A549 (cell line): ENCODE data around the gene NPNT.

Experiments
- CHD2 ChIP-seq: fragments of 150-350 bp; IDR thresholded peaks from 2 replicates; pipeline ENCODE4 v1.6.1; 2014; ENCODE audit warnings: low read length; ENCODE audit not compliant: partially characterized antibody
- CTCF ChIP-seq: fragments of >200 bp; sonication (Bioruptor Twin); formaldehyde crosslinking; IDR thresholded peaks from 3 replicates; pipeline ENCODE4 v1.5.1; 2016
- ESRRA ChIP-seq: fragments of 150-350 bp; IDR thresholded peaks from 2 replicates; pipeline ENCODE4 v1.6.1; 2014; ENCODE audit warnings: mild to moderate bottlenecking, low read length, borderline replicate concordance
- HOXB13 ChIP-seq: fragments of 250-450 bp; sonication (Bioruptor Pico); IDR thresholded peaks from 2 replicates; pipeline ENCODE4 v1.5.0; 2020; ENCODE audit warnings: low read depth, mild to moderate bottlenecking, moderate library complexity
- MAZ ChIP-seq: fragments of 150-350 bp; IDR thresholded peaks from 2 replicates; pipeline ENCODE4 v1.6.1; 2014; ENCODE audit warnings: antibody characterized with exemption, low read depth, low read length, borderline replicate concordance
- NPAS2 ChIP-seq: fragments of 250-450 bp; sonication (Bioruptor Pico); IDR thresholded peaks from 2 replicates; pipeline ENCODE4 v1.8.0; 2022; ENCODE audit warnings: mild to moderate bottlenecking, moderate library complexity, borderline replicate concordance
- PHF8 ChIP-seq: fragments of 200-600 bp; sonication (generic); IDR thresholded peaks from 2 replicates; pipeline ENCODE4 v1.6.1; 2016; ENCODE audit warnings: low read depth, mild to moderate bottlenecking, antibody characterized with exemption, moderate library complexity, borderline replicate concordance
- POLR2A ChIP-seq: IDR thresholded peaks from 2 replicates; pipeline ENCODE4 v1.6.1; 2012; ENCODE audit warnings: mild to moderate bottlenecking, low read length
- RAD21 ChIP-seq, 2 experiments: fragments of >200 bp in 1 of 2; sonication (Bioruptor Twin) in 1 of 2; formaldehyde crosslinking in 1 of 2; IDR thresholded peaks in 1 of 2; conservative IDR thresholded peaks in 1 of 2; 2 replicates in 1 of 2; 3 replicates in 1 of 2; pipeline ENCODE4 v1.6.1; 2012 to 2018; ENCODE audit warnings: inconsistent platforms in 1 of 2
- RCOR1 ChIP-seq: fragments of 150-350 bp; IDR thresholded peaks from 2 replicates; pipeline ENCODE4 v1.6.1; 2014; ENCODE audit warnings: antibody characterized with exemption, low read length, low read depth
- RFX5 ChIP-seq: fragments of 450-650 bp; IDR thresholded peaks from 2 replicates; pipeline ENCODE4 v1.7.1; 2014; ENCODE audit warnings: antibody characterized with exemption, mild to moderate bottlenecking, moderate library complexity
- TF ChIP-seq, protein P1 (sequence below): fragments of 200-600 bp; sonication (generic); IDR thresholded peaks from 2 replicates; pipeline ENCODE4 v1.6.1; 2016; ENCODE audit warnings: antibody characterized with exemption, mild to moderate bottlenecking, moderate library complexity

GRCh38 chr4:105937759-105938158, 42.5 kb downstream of the NPNT start:
- TF ChIP-seq CTCF (no peak), HOXB13 (no peak), MAZ (no peak), ESRRA (no peak), NPAS2 (CRISPR knock-in tag) (no peak), POLR2A (no peak), RCOR1 (no peak), RFX5 (no peak), RAD21 (conservative IDR thresholded peaks at IDR 0.05 in 1 of 2, IDR thresholded peaks at IDR 0.05 in 1 of 2) (no peak), PHF8 (no peak), CHD2 (no peak)
- TF ChIP-seq, protein P1, sequence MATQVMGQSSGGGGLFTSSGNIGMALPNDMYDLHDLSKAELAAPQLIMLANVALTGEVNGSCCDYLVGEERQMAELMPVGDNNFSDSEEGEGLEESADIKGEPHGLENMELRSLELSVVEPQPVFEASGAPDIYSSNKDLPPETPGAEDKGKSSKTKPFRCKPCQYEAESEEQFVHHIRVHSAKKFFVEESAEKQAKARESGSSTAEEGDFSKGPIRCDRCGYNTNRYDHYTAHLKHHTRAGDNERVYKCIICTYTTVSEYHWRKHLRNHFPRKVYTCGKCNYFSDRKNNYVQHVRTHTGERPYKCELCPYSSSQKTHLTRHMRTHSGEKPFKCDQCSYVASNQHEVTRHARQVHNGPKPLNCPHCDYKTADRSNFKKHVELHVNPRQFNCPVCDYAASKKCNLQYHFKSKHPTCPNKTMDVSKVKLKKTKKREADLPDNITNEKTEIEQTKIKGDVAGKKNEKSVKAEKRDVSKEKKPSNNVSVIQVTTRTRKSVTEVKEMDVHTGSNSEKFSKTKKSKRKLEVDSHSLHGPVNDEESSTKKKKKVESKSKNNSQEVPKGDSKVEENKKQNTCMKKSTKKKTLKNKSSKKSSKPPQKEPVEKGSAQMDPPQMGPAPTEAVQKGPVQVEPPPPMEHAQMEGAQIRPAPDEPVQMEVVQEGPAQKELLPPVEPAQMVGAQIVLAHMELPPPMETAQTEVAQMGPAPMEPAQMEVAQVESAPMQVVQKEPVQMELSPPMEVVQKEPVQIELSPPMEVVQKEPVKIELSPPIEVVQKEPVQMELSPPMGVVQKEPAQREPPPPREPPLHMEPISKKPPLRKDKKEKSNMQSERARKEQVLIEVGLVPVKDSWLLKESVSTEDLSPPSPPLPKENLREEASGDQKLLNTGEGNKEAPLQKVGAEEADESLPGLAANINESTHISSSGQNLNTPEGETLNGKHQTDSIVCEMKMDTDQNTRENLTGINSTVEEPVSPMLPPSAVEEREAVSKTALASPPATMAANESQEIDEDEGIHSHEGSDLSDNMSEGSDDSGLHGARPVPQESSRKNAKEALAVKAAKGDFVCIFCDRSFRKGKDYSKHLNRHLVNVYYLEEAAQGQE = no peak
